ENCODE data around the gene KRTAP9-3. TPM values are rescaled to one million over a fixed set of nuclear protein-coding genes. Genes with fewer than 3 reads are reported as not detected.

The KRTAP9-3 gene
- total and polyA plus RNA-seq, 2 of the 8 experiments (the other 6 are each of a cell fraction or from before 2014, with no cell fraction given): not detected

- Histone ChIP-seq H3K23me2 (ENCODE audit: low read depth, low read length) (no peaks in the 10 kb centered on the region), H3K4me2 (ENCODE audit: insufficient read depth in 1 of 2, low read depth in 2 of 2, low read length in 2 of 2) (no peak overlapping the region), H3K27me3 (replicated peaks in 1 of 4; ENCODE audit: control insufficient read depth in 3 of 4, extremely low read depth in 1 of 4, insufficient read depth in 3 of 4, low read length in 3 of 4) (no peaks in the 10 kb centered on the region), H3K4me3 (ENCODE audit: extremely low read depth in 1 of 4, insufficient read depth in 2 of 4, low read depth in 3 of 4, low read length in 4 of 4) (no peak overlapping the region), H2AK5ac (ENCODE audit: low read depth, low read length) (no peak overlapping the region), H2BK12ac (ENCODE audit: low read depth, low read length) (no peak overlapping the region), H3K4me1 (replicated peaks in 1 of 4; ENCODE audit: control insufficient read depth in 3 of 4, insufficient read depth in 4 of 4, low read length in 3 of 4) (no peaks in the 10 kb centered on the region), H2BK120ac (replicated peaks; ENCODE audit: low read depth, low read length) (no peak overlapping the region), H2BK20ac (ENCODE audit: low read length) (no peak overlapping the region), H4K5ac (ENCODE audit: insufficient read length, low read depth, low read length) (no peak overlapping the region), H2AFZ (ENCODE audit: low read length) (no peak overlapping the region), H4K91ac (replicated peaks; ENCODE audit: insufficient read length, low read length) (no peak overlapping the region), H2BK15ac (ENCODE audit: low read length) (no peak overlapping the region), H3K79me1 (ENCODE audit: low read depth, low read length) (no peaks in the 10 kb centered on the region), H4K8ac (ENCODE audit: extremely low read depth, insufficient read depth, low read length) (no peak overlapping the region), H3K56ac (replicated peaks; ENCODE audit: insufficient read length, low read depth, low read length) (no peak overlapping the region), H3K79me2 (ENCODE audit: control insufficient read depth in 1 of 2, insufficient read depth in 2 of 2, low read length in 2 of 2) (no peaks in the 10 kb centered on the region), H3K9me3 (ENCODE audit: insufficient read depth in 2 of 2, low read depth in 1 of 2, low read length in 1 of 2) (no peaks in the 10 kb centered on the region), H2BK5ac (ENCODE audit: low read depth, low read length) (no peak overlapping the region), H4K20me1 (replicated peaks in 1 of 2; ENCODE audit: control insufficient read depth in 1 of 2, insufficient read depth in 2 of 2, low read length in 2 of 2) (no peaks in the 10 kb centered on the region), H3K9ac (replicated peaks in 1 of 4; ENCODE audit: extremely low read depth in 1 of 4, low read depth in 3 of 4, low read length in 3 of 4) (no peak overlapping the region), H3K36me3 (ENCODE audit: control insufficient read depth in 2 of 4, insufficient read depth in 4 of 4, low read length in 3 of 4) (no peaks in the 10 kb centered on the region), H3K4ac (replicated peaks; ENCODE audit: insufficient read length, low read depth, low read length) (no peak overlapping the region), H3K18ac (ENCODE audit: extremely low read depth, low read length) (no peak overlapping the region), H3K23ac (ENCODE audit: insufficient read length) (no peak overlapping the region), H3K14ac (ENCODE audit: insufficient read length) (no peak overlapping the region), H3K27ac (ENCODE audit: low read depth, low read length) (no peak overlapping the region)
- FAIRE-seq: no peak
- POLR2A ChIA-PET (ENCODE audit: partially characterized antibody): no interaction called here
- WGBS, 2 experiments (ENCODE audit: extremely low coverage in 1 of 2, insufficient coverage in 1 of 2, insufficient read length in 1 of 2, insufficient replicate concordance in 2 of 2, low coverage in 1 of 2, low lambda C conversion rate in 2 of 2, missing lambda C conversion rate in 1 of 2): 93% methylated on average over 1 of the region's 1 CpG; no CpG with 5 or more reads in 1 of the 2 experiments
- CTCF ChIA-PET (ENCODE audit: partially characterized antibody): no interaction called here
- TF ChIP-seq POLR2AphosphoS5 (IDR thresholded peaks at IDR 0.05; ENCODE audit: low read depth, low read length) (no peak), BRCA1 (IDR thresholded peaks at IDR 0.05; ENCODE audit: low read depth, low read length) (no peak), TAF7 (optimal IDR thresholded peaks at IDR 0.05; ENCODE audit: borderline replicate concordance, low read depth, low read length) (no peak), PHF8 (conservative IDR thresholded peaks at IDR 0.05; ENCODE audit: low read depth, low read length) (no peak), E2F6 (IDR thresholded peaks at IDR 0.05) (no peak), MAFK (IDR thresholded peaks at IDR 0.05; ENCODE audit: low read depth, low read length) (no peak), JUN (IDR thresholded peaks at IDR 0.05; ENCODE audit: low read depth, low read length) (no peak), SRF (IDR thresholded peaks at IDR 0.05; ENCODE audit: low read depth, low read length) (no peak), SP4 (IDR thresholded peaks at IDR 0.05; ENCODE audit: low read length) (no peak), KDM4A (IDR thresholded peaks at IDR 0.05; ENCODE audit: low read depth, low read length, severe bottlenecking) (no peak), SP1 (IDR thresholded peaks at IDR 0.05; ENCODE audit: low read depth, low read length) (no peak), GABPA (IDR thresholded peaks at IDR 0.05; ENCODE audit: borderline replicate concordance, insufficient read depth, low read length) (no peak), ASH2L (IDR thresholded peaks at IDR 0.05; ENCODE audit: low read length) (no peak)
- DNase-seq (ENCODE audit: low read depth in 1 of 2, low spot score in 2 of 2): no peak
These were observed 16.6 kb upstream of the KRTAP9-3 start for GRCh38 chr17:41215681-41216080.
